ENCODE measurements around the gene ETS1. TPM values are rescaled to one million over a fixed set of nuclear protein-coding genes. Genes with fewer than 3 reads are reported as not detected.

The ETS1 gene
- polyA plus RNA-seq, 1 donor from 2014 or later = 0.42 TPM

GRCh38 chr11:128523641-128524040 is 63.7 kb downstream of the ETS1 start:
- Histone ChIP-seq H3K9me3 (ENCODE audit: low read length) (no peaks in the 10 kb centered on the region), H2AFZ (ENCODE audit: low read depth, low read length) (no peak overlapping the region), H3K27ac (ENCODE audit: low read length) (no peak overlapping the region), H4K20me1 (ENCODE audit: insufficient read depth) (no peaks in the 10 kb centered on the region), H3K36me3 (ENCODE audit: insufficient read depth, low read length) (no peaks in the 10 kb centered on the region), H3K27me3 (ENCODE audit: insufficient read depth, low read depth, low read length) (peaks cover 100% of the 10 kb centered on the region), H3K4me2 (ENCODE audit: low read length) (no peak overlapping the region), H3K9me2 (ENCODE audit: insufficient read depth, low read length) (no peaks in the 10 kb centered on the region), H3K4me3 (ENCODE audit: low read length) (no peak overlapping the region), H3F3A (ENCODE audit: insufficient read depth, low read length, poor library complexity, severe bottlenecking) (no peaks in the 10 kb centered on the region), H3K9ac (ENCODE audit: low read length) (no peak overlapping the region), H3K79me2 (replicated peaks; ENCODE audit: insufficient read depth, low read length) (no peaks in the 10 kb centered on the region)
- TF ChIP-seq POLR2AphosphoS5 (IDR thresholded peaks at IDR 0.05) (no peak), RAD21 (conservative IDR thresholded peaks at IDR 0.05) (no peak), SMC3 (conservative IDR thresholded peaks at IDR 0.05; ENCODE audit: poor library complexity) (no peak), CTCF (IDR thresholded peaks at IDR 0.05; ENCODE audit: poor library complexity, severe bottlenecking) (no peak), MXI1 (conservative IDR thresholded peaks at IDR 0.05; ENCODE audit: poor library complexity, severe bottlenecking) (no peak), EP300 (conservative IDR thresholded peaks at IDR 0.05; ENCODE audit: poor library complexity, severe bottlenecking) (no peak), TAF1 (IDR thresholded peaks at IDR 0.05; ENCODE audit: low read depth) (no peak), EZH2 (IDR thresholded peaks at IDR 0.05; ENCODE audit: borderline replicate concordance, insufficient read depth, low read length, poor library complexity, severe bottlenecking) (no peak), REST (IDR thresholded peaks at IDR 0.05; ENCODE audit: borderline replicate concordance) (no peak)

- TF ChIP-seq POLR2AphosphoS5 (IDR thresholded peaks at IDR 0.05) (peak; percentile 3), REST (IDR thresholded peaks at IDR 0.05; ENCODE audit: borderline replicate concordance) (no peak)
- no peaks in the 10 kb centered on the region for H3K9me3 ChIP-seq (ENCODE audit: low read length)
- H3K27ac ChIP-seq (ENCODE audit: low read length) = no peak overlapping the region
- H3K36me3 ChIP-seq (ENCODE audit: insufficient read depth, low read length) = no peaks in the 10 kb centered on the region
- no peaks in the 10 kb centered on the region for H3K9me2 ChIP-seq (ENCODE audit: insufficient read depth, low read length)
- no peak overlapping the region for H3K4me2 ChIP-seq (ENCODE audit: low read length)
- H3K4me3 ChIP-seq (ENCODE audit: low read length) = peak overlapping the region; percentile 69
- H3F3A ChIP-seq (ENCODE audit: insufficient read depth, low read length, poor library complexity, severe bottlenecking) = no peaks in the 10 kb centered on the region
- H4K20me1 ChIP-seq (ENCODE audit: insufficient read depth) = no peaks in the 10 kb centered on the region
- no peaks in the 10 kb centered on the region for H3K79me2 ChIP-seq (replicated peaks; ENCODE audit: insufficient read depth, low read length)
- H3K9ac ChIP-seq (ENCODE audit: low read length) = no peak overlapping the region
- no peak overlapping the region for H2AFZ ChIP-seq (ENCODE audit: low read depth, low read length)
- peaks cover 100% of the 10 kb centered on the region for H3K27me3 ChIP-seq (ENCODE audit: insufficient read depth, low read depth, low read length)
These were observed 64.3 kb downstream of the ETS1 start for GRCh38 chr11:128522943-128523518.
